Transverse colon (tissue), 3 donors: Measurements from ENCODE around the gene CYB561D2.

ENCODE experiments used
- POLR2A ChIP-seq: fragments of 450-650 bp; IDR thresholded peaks from one replicate; pipeline ENCODE4 v1.6.1; 2016; ENCODE audit warnings: antibody characterized with exemption, mild to moderate bottlenecking, moderate library complexity
- TF ChIP-seq, protein P1 (sequence below), 5 experiments: fragments of 200-600 bp in 3 of 5; fragments of 450-650 bp in 2 of 5; sonication (generic) in 3 of 5; IDR thresholded peaks; 1 replicate in 2 of 5; 2 replicates in 3 of 5; pipeline ENCODE4 v1.5.1; 2016 to 2017; ENCODE audit warnings: antibody characterized with exemption in 5 of 5, inconsistent platforms in 3 of 5, mild to moderate bottlenecking in 2 of 5, moderate library complexity in 1 of 5

DNA sequence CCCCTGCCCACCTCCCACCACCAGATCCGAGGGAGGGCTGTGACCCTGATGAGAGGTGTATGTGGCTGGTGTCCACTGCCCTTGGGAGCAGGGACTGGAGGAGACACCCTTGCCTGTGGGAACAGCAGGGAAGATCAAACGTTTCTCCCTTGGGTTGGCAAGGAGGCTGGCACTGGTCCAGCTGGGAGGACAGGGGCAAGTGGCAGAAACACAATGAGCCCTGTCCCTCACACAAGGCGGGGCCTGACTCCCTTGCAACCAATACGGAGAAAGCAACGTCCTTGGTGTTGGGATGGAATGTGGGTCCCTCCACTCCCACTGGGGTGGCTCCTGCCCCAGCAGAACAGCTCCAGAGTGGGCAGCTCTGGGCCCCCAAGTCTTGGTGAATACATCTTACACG is 33.4 kb upstream of the CYB561D2 start:
- TF ChIP-seq, protein P1, sequence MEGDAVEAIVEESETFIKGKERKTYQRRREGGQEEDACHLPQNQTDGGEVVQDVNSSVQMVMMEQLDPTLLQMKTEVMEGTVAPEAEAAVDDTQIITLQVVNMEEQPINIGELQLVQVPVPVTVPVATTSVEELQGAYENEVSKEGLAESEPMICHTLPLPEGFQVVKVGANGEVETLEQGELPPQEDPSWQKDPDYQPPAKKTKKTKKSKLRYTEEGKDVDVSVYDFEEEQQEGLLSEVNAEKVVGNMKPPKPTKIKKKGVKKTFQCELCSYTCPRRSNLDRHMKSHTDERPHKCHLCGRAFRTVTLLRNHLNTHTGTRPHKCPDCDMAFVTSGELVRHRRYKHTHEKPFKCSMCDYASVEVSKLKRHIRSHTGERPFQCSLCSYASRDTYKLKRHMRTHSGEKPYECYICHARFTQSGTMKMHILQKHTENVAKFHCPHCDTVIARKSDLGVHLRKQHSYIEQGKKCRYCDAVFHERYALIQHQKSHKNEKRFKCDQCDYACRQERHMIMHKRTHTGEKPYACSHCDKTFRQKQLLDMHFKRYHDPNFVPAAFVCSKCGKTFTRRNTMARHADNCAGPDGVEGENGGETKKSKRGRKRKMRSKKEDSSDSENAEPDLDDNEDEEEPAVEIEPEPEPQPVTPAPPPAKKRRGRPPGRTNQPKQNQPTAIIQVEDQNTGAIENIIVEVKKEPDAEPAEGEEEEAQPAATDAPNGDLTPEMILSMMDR (IDR thresholded peaks at IDR 0.05): no peak
- TF ChIP-seq POLR2A: no peak
